K562 (cell line): Measurements from ENCODE around the gene CRB2. TPM values are rescaled to one million over a fixed set of nuclear protein-coding genes. Genes with fewer than 3 reads are reported as not detected.

Source experiments
- ETV1 ChIP-seq: fragments of 450-650 bp; conservative IDR thresholded peaks from 2 replicates; pipeline ENCODE4 v1.6.1; 2016; ENCODE audit warnings: missing genetic modification characterization, control low read depth, low read depth, missing compliant biosample characterization
- FOXJ3 ChIP-seq: sonication (generic); formaldehyde crosslinking; IDR thresholded peaks from 2 replicates; pipeline ENCODE4 v1.4.0; 2020; ENCODE audit warnings: mild to moderate bottlenecking, missing genetic modification reagents
- GTF2E2 ChIP-seq: fragments of 200-800 bp; sonication (Bioruptor generic); IDR thresholded peaks from 2 replicates; pipeline ENCODE4 v1.6.1; 2016; ENCODE audit warnings: missing genetic modification characterization, missing compliant biosample characterization
- HBP1 ChIP-seq: fragments of 450-650 bp; formaldehyde crosslinking; IDR thresholded peaks from 2 replicates; pipeline ENCODE4 v1.4.0; 2022; ENCODE audit warnings: missing genetic modification characterization
- HMBOX1 ChIP-seq: sonication (generic); IDR thresholded peaks from 2 replicates; pipeline ENCODE4 v1.6.1; 2016
- HNRNPL ChIP-seq: fragments of 200-400 bp; formaldehyde crosslinking; IDR thresholded peaks from 2 replicates; pipeline ENCODE4 v1.6.1; 2017; ENCODE audit warnings: low read depth, mild to moderate bottlenecking, low read length
- ILK ChIP-seq: fragments of 450-650 bp; IDR thresholded peaks from 2 replicates; pipeline ENCODE4 v1.6.1; 2016; ENCODE audit warnings: missing genetic modification characterization, low read depth, mild to moderate bottlenecking, missing compliant biosample characterization, moderate library complexity, borderline replicate concordance
- LCOR ChIP-seq: sonication (generic); formaldehyde crosslinking; IDR thresholded peaks from 2 replicates; pipeline ENCODE4 v1.8.0; 2022; ENCODE audit warnings: mild to moderate bottlenecking, missing genetic modification reagents
- NCOR1 ChIP-seq: fragments of 450-650 bp; IDR thresholded peaks from 2 replicates; pipeline ENCODE4 v1.6.1; 2016; ENCODE audit warnings: mild to moderate bottlenecking, moderate library complexity
- NR2F6 ChIP-seq: fragments of 450-650 bp; formaldehyde crosslinking; IDR thresholded peaks from 2 replicates; pipeline ENCODE4 v1.4.0; 2020; ENCODE audit warnings: mild to moderate bottlenecking
- PTBP1 ChIP-seq: fragments of 200-400 bp; formaldehyde crosslinking; IDR thresholded peaks from 2 replicates; pipeline ENCODE4 v1.6.1; 2017; ENCODE audit warnings: low read depth, low read length
- SP2 ChIP-seq: IDR thresholded peaks from 2 replicates; pipeline ENCODE4 v1.6.1; 2011; ENCODE audit warnings: mild to moderate bottlenecking, low read depth, low read length, moderate library complexity; ENCODE audit not compliant: poor library complexity, severe bottlenecking; ENCODE audit errors: extremely low read depth
- TBL1XR1 ChIP-seq, 2 experiments: IDR thresholded peaks; 2 replicates each; pipeline ENCODE4 v1.6.1; 2012; ENCODE audit warnings: improper control_type of control experiment in 2 of 2, low read length in 2 of 2, mild to moderate bottlenecking in 1 of 2
- TCF3 ChIP-seq: sonication (generic); formaldehyde crosslinking; IDR thresholded peaks from 2 replicates; pipeline ENCODE4 v1.4.0; 2020; ENCODE audit warnings: mild to moderate bottlenecking, missing genetic modification reagents
- ZNF197 ChIP-seq: fragments of 200-800 bp; sonication (Bioruptor generic); IDR thresholded peaks from 2 replicates; pipeline ENCODE4 v1.6.1; 2016; ENCODE audit warnings: low read depth, missing genetic modification characterization, missing compliant biosample characterization
- ZNF23 ChIP-seq: fragments of 250-450 bp; sonication (Bioruptor Pico); IDR thresholded peaks from 2 replicates; pipeline ENCODE4 v1.4.0; 2020; ENCODE audit warnings: mild to moderate bottlenecking
- polyA plus RNA-seq, 8 experiments: library from polyadenylated mRNA; depleted of rRNA in 4 of 8; stranded (reverse) in 5 of 8; unstranded in 3 of 8; fragments of >200 nt; fragmentation: Nextera tagmentation in 2 of 8; fragmentation: Illumina TruSeq in 1 of 8; extraction: Ambion mirVana in 2 of 8; extraction: Trizol in 1 of 8; gene quantifications; 2 replicates each; pipeline versions ENCODE4 v1.2.1 to v1.2.3, GENCODE V29; 2011 to 2014; ENCODE audit warnings: inconsistent platforms in 1 of 8, missing spikeins in 1 of 8
- total RNA-seq, 7 experiments: library from RNA; depleted of rRNA in 6 of 7; stranded (reverse); fragments of >200 nt in 6 of 7; fragmentation: Illumina TruSeq in 2 of 7; extraction: Trizol in 2 of 7; gene quantifications; 2 replicates each; pipeline versions ENCODE4 v1.2.1 to v1.2.3, GENCODE V29; 2011 to 2021; ENCODE audit warnings: low replicate concordance in 1 of 7
- TF ChIP-seq, protein P1 (sequence below): fragments of 150-350 bp; IDR thresholded peaks from 2 replicates; pipeline ENCODE4 v1.6.1; 2014; ENCODE audit warnings: low read depth, mild to moderate bottlenecking, low read length, borderline replicate concordance
- TF ChIP-seq, protein P2 (sequence below): fragments of 450-650 bp; IDR thresholded peaks from 2 replicates; pipeline ENCODE4 v1.7.1; 2018; ENCODE audit warnings: mild to moderate bottlenecking, low read depth; ENCODE audit not compliant: partially characterized antibody

CRB2 gene
- total and polyA plus RNA-seq, 9 of the 15 experiments (the other 6 are each of a cell fraction or from before 2014, with no cell fraction given), result 0.13 to 1.2 (median 0.25) TPM; not detected in 2

- TF ChIP-seq, protein P1, sequence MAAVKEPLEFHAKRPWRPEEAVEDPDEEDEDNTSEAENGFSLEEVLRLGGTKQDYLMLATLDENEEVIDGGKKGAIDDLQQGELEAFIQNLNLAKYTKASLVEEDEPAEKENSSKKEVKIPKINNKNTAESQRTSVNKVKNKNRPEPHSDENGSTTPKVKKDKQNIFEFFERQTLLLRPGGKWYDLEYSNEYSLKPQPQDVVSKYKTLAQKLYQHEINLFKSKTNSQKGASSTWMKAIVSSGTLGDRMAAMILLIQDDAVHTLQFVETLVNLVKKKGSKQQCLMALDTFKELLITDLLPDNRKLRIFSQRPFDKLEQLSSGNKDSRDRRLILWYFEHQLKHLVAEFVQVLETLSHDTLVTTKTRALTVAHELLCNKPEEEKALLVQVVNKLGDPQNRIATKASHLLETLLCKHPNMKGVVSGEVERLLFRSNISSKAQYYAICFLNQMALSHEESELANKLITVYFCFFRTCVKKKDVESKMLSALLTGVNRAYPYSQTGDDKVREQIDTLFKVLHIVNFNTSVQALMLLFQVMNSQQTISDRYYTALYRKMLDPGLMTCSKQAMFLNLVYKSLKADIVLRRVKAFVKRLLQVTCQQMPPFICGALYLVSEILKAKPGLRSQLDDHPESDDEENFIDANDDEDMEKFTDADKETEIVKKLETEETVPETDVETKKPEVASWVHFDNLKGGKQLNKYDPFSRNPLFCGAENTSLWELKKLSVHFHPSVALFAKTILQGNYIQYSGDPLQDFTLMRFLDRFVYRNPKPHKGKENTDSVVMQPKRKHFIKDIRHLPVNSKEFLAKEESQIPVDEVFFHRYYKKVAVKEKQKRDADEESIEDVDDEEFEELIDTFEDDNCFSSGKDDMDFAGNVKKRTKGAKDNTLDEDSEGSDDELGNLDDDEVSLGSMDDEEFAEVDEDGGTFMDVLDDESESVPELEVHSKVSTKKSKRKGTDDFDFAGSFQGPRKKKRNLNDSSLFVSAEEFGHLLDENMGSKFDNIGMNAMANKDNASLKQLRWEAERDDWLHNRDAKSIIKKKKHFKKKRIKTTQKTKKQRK, result no peak
- peak; percentile 96 for TF ChIP-seq PTBP1
- TF ChIP-seq FOXJ3 (CRISPR knock-in tag), result no peak
- TF ChIP-seq ETV1 (tag), result peak; percentile 55
- TF ChIP-seq NCOR1, result 0 out of 2 replicates have a peak, but pooled peaks have one; percentile 18
- TF ChIP-seq ZNF23 (CRISPR knock-in tag), result 0 out of 2 replicates have a peak, but pooled peaks have one; percentile 15
- no peak; the same call in 1 of the 2 replicates for TF ChIP-seq HMBOX1
- TF ChIP-seq HBP1, result 0 out of 2 replicates have a peak, but pooled peaks have one; percentile 9
- TF ChIP-seq ZNF197 (CRISPR knock-in tag), result peak; percentile 36; the same call in 1 of the 2 replicates
- TF ChIP-seq SP2, result no peak
- peak; percentile 37; the same call in 1 of the 2 replicates for TF ChIP-seq TCF3 (CRISPR knock-in tag)
- no peak for TF ChIP-seq GTF2E2 (tag)
- TF ChIP-seq HNRNPL, result no peak
- TF ChIP-seq NR2F6 (CRISPR knock-in tag), result no peak
- TF ChIP-seq ILK (tag), result no peak
- TF ChIP-seq TBL1XR1 (IDR thresholded peaks at IDR 0.05; ENCODE audit: low read length in 2 of 2), result peak in 1 of 2 experiments; percentile 64; a peak in 2 of 4 replicates
- peak; percentile 90 for TF ChIP-seq LCOR (CRISPR knock-in tag)
- TF ChIP-seq, protein P2, sequence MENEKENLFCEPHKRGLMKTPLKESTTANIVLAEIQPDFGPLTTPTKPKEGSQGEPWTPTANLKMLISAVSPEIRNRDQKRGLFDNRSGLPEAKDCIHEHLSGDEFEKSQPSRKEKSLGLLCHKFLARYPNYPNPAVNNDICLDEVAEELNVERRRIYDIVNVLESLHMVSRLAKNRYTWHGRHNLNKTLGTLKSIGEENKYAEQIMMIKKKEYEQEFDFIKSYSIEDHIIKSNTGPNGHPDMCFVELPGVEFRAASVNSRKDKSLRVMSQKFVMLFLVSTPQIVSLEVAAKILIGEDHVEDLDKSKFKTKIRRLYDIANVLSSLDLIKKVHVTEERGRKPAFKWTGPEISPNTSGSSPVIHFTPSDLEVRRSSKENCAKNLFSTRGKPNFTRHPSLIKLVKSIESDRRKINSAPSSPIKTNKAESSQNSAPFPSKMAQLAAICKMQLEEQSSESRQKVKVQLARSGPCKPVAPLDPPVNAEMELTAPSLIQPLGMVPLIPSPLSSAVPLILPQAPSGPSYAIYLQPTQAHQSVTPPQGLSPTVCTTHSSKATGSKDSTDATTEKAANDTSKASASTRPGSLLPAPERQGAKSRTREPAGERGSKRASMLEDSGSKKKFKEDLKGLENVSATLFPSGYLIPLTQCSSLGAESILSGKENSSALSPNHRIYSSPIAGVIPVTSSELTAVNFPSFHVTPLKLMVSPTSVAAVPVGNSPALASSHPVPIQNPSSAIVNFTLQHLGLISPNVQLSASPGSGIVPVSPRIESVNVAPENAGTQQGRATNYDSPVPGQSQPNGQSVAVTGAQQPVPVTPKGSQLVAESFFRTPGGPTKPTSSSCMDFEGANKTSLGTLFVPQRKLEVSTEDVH, result no peak
Measured at GRCh38 chr9:123338710-123339665, 17.0 kb upstream of the CRB2 start (continued).
